Neutrophil (primary cell): Measurements from ENCODE around the gene CCL15.
"Not testable (repeated sequence)": the region's sequence is repeated elsewhere in the genome, so short reads cannot be mapped to it uniquely, and the experiment has no call there.

ENCODE experiments used
- H3K27ac ChIP-seq: fragments of 200-600 bp; sonication (generic); 2 replicates; pipeline ENCODE4 v1.5.1; 2016; ENCODE audit warnings: mild to moderate bottlenecking, moderate library complexity
- H3K27me3 ChIP-seq: fragments of 200-600 bp; sonication (generic); 2 replicates; pipeline ENCODE4 v1.6.0; 2016; ENCODE audit warnings: mild to moderate bottlenecking
- H3K36me3 ChIP-seq: fragments of 200-600 bp; sonication (generic); 2 replicates; pipeline ENCODE4 v1.5.1; 2017
- H3K4me1 ChIP-seq, 2 experiments: fragments of 200-600 bp in 1 of 2; sonication (generic) in 1 of 2; 1 replicate in 1 of 2; 2 replicates in 1 of 2; pipeline versions ENCODE4 v1.5.1 to v1.6.1; 2013 to 2016; ENCODE audit warnings: low read depth in 1 of 2, low read length in 1 of 2, mild to moderate bottlenecking in 1 of 2, moderate library complexity in 1 of 2; ENCODE audit not compliant: control insufficient read depth in 1 of 2, insufficient read depth in 1 of 2
- H3K4me3 ChIP-seq, 2 experiments: fragments of 200-600 bp in 1 of 2; sonication (generic) in 1 of 2; 1 replicate in 1 of 2; 2 replicates in 1 of 2; pipeline ENCODE4 v1.5.1; 2013 to 2016; ENCODE audit warnings: low read depth in 1 of 2, low read length in 1 of 2, mild to moderate bottlenecking in 1 of 2, moderate library complexity in 1 of 2
- H3K9me3 ChIP-seq: fragments of 200-600 bp; sonication (generic); 2 replicates; pipeline ENCODE4 v1.5.1; 2016
- CTCF ChIP-seq: fragments of 200-600 bp; sonication (generic); IDR thresholded peaks from 2 replicates; pipeline ENCODE4 v1.5.1; 2016; ENCODE audit warnings: antibody characterized with exemption

The CCL15 gene

GRCh38 chr17:36002631-36003030, 1.3 kb upstream of the CCL15 start:
- H3K36me3 ChIP-seq: no peaks in the 10 kb centered on the region
- H3K27me3 ChIP-seq: no peaks in the 10 kb centered on the region
- no peaks in the 10 kb centered on the region for H3K4me1 ChIP-seq
- no peak for TF ChIP-seq CTCF
- H3K27ac ChIP-seq: no peak overlapping the region
- H3K4me3 ChIP-seq: no peak overlapping the region
- no peaks in the 10 kb centered on the region for H3K9me3 ChIP-seq

- Histone ChIP-seq H3K36me3 (no peaks in the 10 kb centered on the region), H3K27ac (no peak overlapping the region), H3K4me3 (no peak overlapping the region), H3K27me3 (no peaks in the 10 kb centered on the region), H3K9me3 (no peaks in the 10 kb centered on the region), H3K4me1 (no peaks in the 10 kb centered on the region)
- TF ChIP-seq CTCF: no peak
Observed at GRCh38 chr17:36001862-36002603, 680 bp upstream of the CCL15 start.

DNA sequence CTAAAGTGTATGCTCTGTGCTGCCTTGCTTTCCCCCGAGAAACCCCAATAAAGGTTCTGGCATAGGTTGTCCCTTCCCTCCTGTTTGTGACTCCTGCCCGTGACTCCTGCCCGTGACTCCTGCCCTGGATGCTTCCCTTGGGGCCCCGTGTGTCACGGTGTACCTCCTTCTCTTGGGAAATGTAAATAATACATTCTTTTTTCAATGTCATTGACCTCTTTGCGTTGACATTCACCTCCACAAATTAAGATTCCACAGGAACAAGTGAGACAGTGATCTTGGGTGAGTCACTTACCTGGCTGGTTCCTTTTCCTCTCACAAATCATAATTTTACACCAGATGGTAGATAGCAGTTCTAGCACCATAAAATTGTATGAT, 632 bp downstream of the CCL15 start:
- no peaks in the 10 kb centered on the region for H3K27me3 ChIP-seq
- H3K27ac ChIP-seq: no peak overlapping the region
- H3K36me3 ChIP-seq: no peaks in the 10 kb centered on the region
- H3K4me3 ChIP-seq: no peak overlapping the region
- no peak for TF ChIP-seq CTCF
- no peaks in the 10 kb centered on the region for H3K4me1 ChIP-seq
- no peaks in the 10 kb centered on the region for H3K9me3 ChIP-seq

- H3K27me3 ChIP-seq: no peaks in the 10 kb centered on the region
- TF ChIP-seq CTCF: no peak
- H3K27ac ChIP-seq: no peak overlapping the region
- H3K4me3 ChIP-seq: no peak overlapping the region
- H3K4me1 ChIP-seq: no peaks in the 10 kb centered on the region
- no peaks in the 10 kb centered on the region for H3K36me3 ChIP-seq
- no peaks in the 10 kb centered on the region for H3K9me3 ChIP-seq
Observed at GRCh38 chr17:35998756-35999155, 2.6 kb downstream of the CCL15 start.

- Histone ChIP-seq H3K4me3 (no peak overlapping the region), H3K27me3 (no peaks in the 10 kb centered on the region), H3K27ac (no peak overlapping the region), H3K4me1 (no peaks in the 10 kb centered on the region), H3K9me3 (no peaks in the 10 kb centered on the region), H3K36me3 (no peaks in the 10 kb centered on the region)
- no peak for TF ChIP-seq CTCF
Observed at GRCh38 chr17:35998018-35998545, 3.3 kb downstream of the CCL15 start.

DNA sequence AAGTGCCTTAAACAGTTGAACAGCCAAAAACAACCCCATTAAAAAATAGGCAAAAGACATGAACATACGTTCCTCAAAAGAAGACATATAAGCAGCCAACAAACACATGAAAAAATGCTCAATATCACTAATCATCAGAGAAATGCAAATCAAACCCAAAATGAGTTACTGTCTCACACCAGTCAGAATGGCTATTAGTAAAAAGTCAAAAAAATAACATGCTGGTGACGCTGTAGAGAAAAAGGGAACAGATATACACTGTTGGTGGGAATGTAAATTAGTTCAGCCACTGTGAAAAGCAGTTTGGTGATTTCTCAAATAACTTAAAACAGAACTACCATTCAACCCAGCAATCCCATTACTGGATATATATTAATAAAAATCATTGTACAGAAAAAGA, 6.0 kb downstream of the CCL15 start:
- H3K4me3 ChIP-seq, H3K27ac ChIP-seq, H3K4me1 ChIP-seq, H3K27me3 ChIP-seq, H3K9me3 ChIP-seq, H3K36me3 ChIP-seq: not testable (repeated sequence)
